ENCODE measurements around the gene EN1. TPM values are rescaled to one million over a fixed set of nuclear protein-coding genes. Genes with fewer than 3 reads are reported as not detected.

EN1 gene
- total RNA-seq: not detected

GRCh38 chr2:118846953-118847761 lies at the start of gene EN1:
TSS of gene EN1 (minus strand) at chr2:118847648. CDS start at chr2:118847167, 481 bp downstream.
- no peak for DNase-seq (ENCODE audit: low read depth in 2 of 3, low spot score in 2 of 3)

GRCh38 chr2:118893100-118893499 lies 45.7 kb upstream of the EN1 start:
- no peak for DNase-seq (ENCODE audit: low read depth in 2 of 3, low spot score in 2 of 3)

GRCh38 chr2:118889995-118890394 lies 42.5 kb upstream of the EN1 start:
- no peak for DNase-seq (ENCODE audit: low read depth in 2 of 3, low spot score in 2 of 3)

GRCh38 chr2:118883792-118884191 lies 36.3 kb upstream of the EN1 start:
- DNase-seq (ENCODE audit: low read depth in 2 of 3, low spot score in 2 of 3): no peak

- peak; percentile 14 to 78 (median 60) for DNase-seq (ENCODE audit: low read depth in 2 of 3, low spot score in 2 of 3)
These were observed 35.4 kb upstream of the EN1 start for GRCh38 chr2:118882693-118883336.

- DNase-seq (ENCODE audit: low read depth in 2 of 3, low spot score in 2 of 3): peak in 2 of 3 donors; percentile 56 to 70
These were observed 34.2 kb upstream of the EN1 start for GRCh38 chr2:118881490-118882129.

GRCh38 chr2:118880501-118880900 lies 33.1 kb upstream of the EN1 start:
- DNase-seq (ENCODE audit: low read depth in 2 of 3, low spot score in 2 of 3): no peak

- DNase-seq (ENCODE audit: low read depth in 2 of 3, low spot score in 2 of 3): no peak
These were observed 31.2 kb upstream of the EN1 start for GRCh38 chr2:118878531-118879149.

- no peak for DNase-seq (ENCODE audit: low read depth in 2 of 3, low spot score in 2 of 3)
These were observed 27.9 kb upstream of the EN1 start for GRCh38 chr2:118875318-118875717.

- DNase-seq (ENCODE audit: low read depth in 2 of 3, low spot score in 2 of 3): no peak
These were observed 26.9 kb upstream of the EN1 start for GRCh38 chr2:118874324-118874723.

GRCh38 chr2:118865106-118865505 lies 17.7 kb upstream of the EN1 start:
- peak in 1 of 3 donors; percentile 75 for DNase-seq (ENCODE audit: low read depth in 2 of 3, low spot score in 2 of 3)

- DNase-seq (ENCODE audit: low read depth in 2 of 3, low spot score in 2 of 3): no peak
These were observed 16.8 kb upstream of the EN1 start for GRCh38 chr2:118864207-118864606.

- no peak for DNase-seq (ENCODE audit: low read depth in 2 of 3, low spot score in 2 of 3)
These were observed 14.3 kb upstream of the EN1 start for GRCh38 chr2:118861731-118862130.

GRCh38 chr2:118861242-118861641 lies 13.8 kb upstream of the EN1 start:
- DNase-seq (ENCODE audit: low read depth in 2 of 3, low spot score in 2 of 3): no peak

- DNase-seq (ENCODE audit: low read depth in 2 of 3, low spot score in 2 of 3): no peak
These were observed 13.1 kb upstream of the EN1 start for GRCh38 chr2:118860506-118860905.

- no peak for DNase-seq (ENCODE audit: low read depth in 2 of 3, low spot score in 2 of 3)
These were observed 11.8 kb upstream of the EN1 start for GRCh38 chr2:118859157-118859770.

- no peak for DNase-seq (ENCODE audit: low read depth in 2 of 3, low spot score in 2 of 3)
These were observed 11.2 kb upstream of the EN1 start for GRCh38 chr2:118858485-118859156.

GRCh38 chr2:118857677-118858484 lies 10.4 kb upstream of the EN1 start:
- DNase-seq (ENCODE audit: low read depth in 2 of 3, low spot score in 2 of 3): no peak

GRCh38 chr2:118856978-118857676 lies 9.7 kb upstream of the EN1 start:
- no peak for DNase-seq (ENCODE audit: low read depth in 2 of 3, low spot score in 2 of 3)

Measured in hematopoietic multipotent progenitor cell (in vitro differentiated cells).